Activated T-cell treated with anti-CD3 and anti-CD28 coated beads, Interleukin-2, amount 50 U/mL, for 72 hours (primary cell): ENCODE measurements around the gene HOGA1. TPM values are rescaled to one million over a fixed set of nuclear protein-coding genes. Genes with fewer than 3 reads are reported as not detected.
A peak's percentile ranks its signal among the peaks of the same experiment; 100 is the strongest.
"Not testable (repeated sequence)": the region's sequence is repeated elsewhere in the genome, so short reads cannot be mapped to it uniquely, and the experiment has no call there.

Experiments
- ATAC-seq, 2 donors: fragments of 150-1000 bp; cut with Tn5 transposase; replicated peaks in 1 of 2; 2 replicates each; pipeline ENCODE4 v1.10.0; 2021; ENCODE audit warnings: moderate library complexity in 2 of 2, mild to moderate bottlenecking in 1 of 2
- DNase-seq, 2 donors: peaks; one replicate each; pipeline ENCODE4 v3.0.0; 2021 to 2022; ENCODE audit warnings: mixed read lengths in 1 of 2
- H3K27ac Mint-ChIP-seq: one replicate; pipeline ENCODE4 v1.8.0; 2022; ENCODE audit warnings: mild to moderate bottlenecking, moderate library complexity, mixed read lengths
- H3K27me3 Mint-ChIP-seq: one replicate; pipeline ENCODE4 v1.8.0; 2022; ENCODE audit warnings: low read depth, mixed read lengths
- H3K36me3 Mint-ChIP-seq, 2 donors: one replicate each; pipeline ENCODE4 v1.8.0; 2022; ENCODE audit warnings: mixed read lengths in 2 of 2, mild to moderate bottlenecking in 1 of 2; ENCODE audit not compliant: insufficient read depth in 2 of 2
- H3K4me1 Mint-ChIP-seq: one replicate; pipeline ENCODE4 v1.8.0; 2022; ENCODE audit warnings: low read depth, mixed read lengths
- H3K4me3 Mint-ChIP-seq, 2 donors: one replicate each; pipeline ENCODE4 v1.8.0; 2022; ENCODE audit warnings: mild to moderate bottlenecking in 2 of 2, mixed read lengths in 2 of 2, moderate library complexity in 2 of 2
- H3K9me3 Mint-ChIP-seq, 2 donors: one replicate each; pipeline ENCODE4 v1.8.0; 2022; ENCODE audit warnings: mixed read lengths in 2 of 2
- total RNA-seq, 2 donors: library from RNA; stranded (reverse); gene quantifications; one replicate each; pipeline ENCODE4 v1.2.3, GENCODE V29; 2022

The HOGA1 gene
- total RNA-seq, 2 donors from 2014 or later, result not detected

- Mint-ChIP-seq H3K4me3 (no peak overlapping the region), H3K36me3 (no peaks in the 10 kb centered on the region), H3K27me3 (no peaks in the 10 kb centered on the region), H3K4me1 (peaks cover 14% of the 10 kb centered on the region), H3K9me3 (no peaks in the 10 kb centered on the region), H3K27ac (no peak overlapping the region)
- DNase-seq, result no peak
- no peak for ATAC-seq
Measured at GRCh38 chr10:97564776-97565175, 19.4 kb upstream of the HOGA1 start.

- Mint-ChIP-seq H3K4me1 (peaks cover 9% of the 10 kb centered on the region), H3K4me3 (no peak overlapping the region)
- peak; percentile 88 to 90 for ATAC-seq
Measured at GRCh38 chr10:97566336-97566996, 17.7 kb upstream of the HOGA1 start.

GRCh38 chr10:97567891-97568290, 16.3 kb upstream of the HOGA1 start:
- Mint-ChIP-seq H3K4me1 (peaks cover 9% of the 10 kb centered on the region), H3K27me3 (no peaks in the 10 kb centered on the region), H3K9me3 (no peaks in the 10 kb centered on the region), H3K27ac (no peak overlapping the region), H3K36me3 (no peaks in the 10 kb centered on the region), H3K4me3 (no peak overlapping the region)
- ATAC-seq, result no peak
- no peak for DNase-seq

More at GRCh38 chr10:97566336-97566996, 17.7 kb upstream of the HOGA1 start:
- no peaks in the 10 kb centered on the region for H3K9me3 Mint-ChIP-seq
- no peaks in the 10 kb centered on the region for H3K36me3 Mint-ChIP-seq
- no peaks in the 10 kb centered on the region for H3K27me3 Mint-ChIP-seq
- H3K27ac Mint-ChIP-seq, result no peak overlapping the region
- peak; percentile 27 to 33 for DNase-seq

DNA sequence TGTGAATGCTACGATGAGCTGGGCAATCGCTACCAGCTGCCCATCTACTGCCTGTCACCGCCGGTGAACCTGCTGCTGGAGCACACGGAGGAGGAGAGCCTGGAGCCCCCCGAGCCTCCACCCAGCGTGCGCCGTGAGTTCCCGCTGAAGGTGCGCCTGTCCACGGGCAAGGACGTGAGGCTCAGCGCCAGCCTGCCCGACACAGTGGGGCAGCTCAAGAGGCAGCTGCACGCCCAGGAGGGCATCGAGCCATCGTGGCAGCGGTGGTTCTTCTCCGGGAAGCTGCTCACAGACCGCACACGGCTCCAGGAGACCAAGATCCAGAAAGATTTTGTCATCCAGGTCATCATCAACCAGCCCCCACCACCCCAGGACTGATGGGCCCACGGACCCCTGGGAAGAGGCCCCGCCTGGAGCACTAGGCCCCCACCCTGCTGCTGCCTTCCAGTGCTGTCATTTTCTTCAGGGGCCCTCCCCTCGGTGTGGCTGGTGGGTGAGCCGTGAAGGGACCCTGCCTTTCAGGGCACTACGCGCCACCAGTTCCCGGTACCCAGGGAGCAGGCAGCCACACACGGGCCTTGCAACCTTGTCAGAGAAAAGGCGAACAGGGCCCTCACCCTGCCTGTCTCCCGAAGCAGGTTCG, 13.9 kb upstream of the HOGA1 start:
- ATAC-seq (no peak), DNase-seq (no peak)
- Mint-ChIP-seq H3K36me3 (no peaks in the 10 kb centered on the region), H3K9me3 (no peaks in the 10 kb centered on the region), H3K27me3 (no peaks in the 10 kb centered on the region), H3K4me1 (peaks cover 32% of the 10 kb centered on the region), H3K4me3 (no peak overlapping the region), H3K27ac (no peak overlapping the region)

DNA sequence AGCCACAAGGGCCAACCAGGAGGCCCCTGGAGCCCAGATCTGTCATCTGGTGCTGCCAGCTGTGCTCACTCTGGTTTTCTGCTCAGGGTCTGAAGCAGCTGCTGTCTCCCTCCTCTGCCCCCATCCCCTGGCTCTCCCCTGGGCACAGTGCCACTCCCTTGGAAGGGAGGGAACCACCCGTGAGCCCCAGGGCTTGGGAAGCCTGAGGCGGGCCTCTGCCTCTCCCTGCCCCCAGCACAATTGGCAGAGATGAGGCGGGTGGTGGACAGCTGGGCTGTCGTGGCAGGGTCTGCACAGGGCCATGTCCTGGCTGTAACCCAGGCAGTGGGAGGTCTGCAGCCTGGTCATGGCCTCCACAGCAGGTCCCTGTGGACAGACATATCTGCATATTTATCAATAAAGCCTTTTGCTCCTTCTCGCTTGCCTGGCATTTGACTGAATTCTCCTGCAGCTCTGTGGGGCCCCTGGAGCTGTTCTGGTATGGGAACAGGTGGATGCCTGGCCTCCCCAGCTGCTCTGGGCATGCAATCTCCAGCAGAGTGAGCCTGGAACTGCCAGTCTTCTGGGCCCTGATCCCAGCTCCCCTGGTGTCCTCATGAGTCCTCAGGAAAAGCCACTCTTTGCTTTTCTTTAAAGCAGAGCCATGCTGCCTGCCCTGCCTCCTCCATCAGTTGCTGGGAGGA, 13.3 kb upstream of the HOGA1 start:
- Mint-ChIP-seq H3K27me3 (no peaks in the 10 kb centered on the region), H3K4me3 (no peak overlapping the region), H3K36me3 (no peaks in the 10 kb centered on the region), H3K9me3 (no peaks in the 10 kb centered on the region), H3K4me1 (peaks cover 32% of the 10 kb centered on the region), H3K27ac (no peak overlapping the region)
- ATAC-seq (no peak), DNase-seq (no peak)

DNA sequence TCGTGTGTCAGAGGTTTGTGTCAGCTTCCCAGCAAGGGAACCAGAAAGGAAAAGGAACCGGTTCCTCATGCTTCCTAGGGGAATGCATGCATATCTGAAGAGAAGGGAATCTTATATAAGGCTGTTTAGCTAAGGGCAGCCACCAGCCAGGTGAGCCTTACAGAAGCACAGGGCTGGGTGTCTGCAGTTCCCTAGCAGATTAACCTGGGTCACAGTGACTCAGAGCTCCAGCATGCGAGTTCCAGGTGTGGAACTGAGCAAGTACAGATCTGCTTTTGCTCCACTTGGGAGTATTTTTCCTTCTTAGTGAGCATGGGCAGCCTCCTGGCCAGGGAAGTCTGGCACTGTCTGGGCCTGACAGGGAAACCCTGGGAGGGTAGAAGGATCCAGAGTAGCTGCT, 12.6 kb upstream of the HOGA1 start:
- Mint-ChIP-seq H3K4me3 (no peak overlapping the region), H3K4me1 (peaks cover 27% of the 10 kb centered on the region), H3K36me3 (no peaks in the 10 kb centered on the region), H3K27ac (no peak overlapping the region), H3K27me3 (no peaks in the 10 kb centered on the region), H3K9me3 (no peaks in the 10 kb centered on the region)
- ATAC-seq (no peak), DNase-seq (no peak)

DNA sequence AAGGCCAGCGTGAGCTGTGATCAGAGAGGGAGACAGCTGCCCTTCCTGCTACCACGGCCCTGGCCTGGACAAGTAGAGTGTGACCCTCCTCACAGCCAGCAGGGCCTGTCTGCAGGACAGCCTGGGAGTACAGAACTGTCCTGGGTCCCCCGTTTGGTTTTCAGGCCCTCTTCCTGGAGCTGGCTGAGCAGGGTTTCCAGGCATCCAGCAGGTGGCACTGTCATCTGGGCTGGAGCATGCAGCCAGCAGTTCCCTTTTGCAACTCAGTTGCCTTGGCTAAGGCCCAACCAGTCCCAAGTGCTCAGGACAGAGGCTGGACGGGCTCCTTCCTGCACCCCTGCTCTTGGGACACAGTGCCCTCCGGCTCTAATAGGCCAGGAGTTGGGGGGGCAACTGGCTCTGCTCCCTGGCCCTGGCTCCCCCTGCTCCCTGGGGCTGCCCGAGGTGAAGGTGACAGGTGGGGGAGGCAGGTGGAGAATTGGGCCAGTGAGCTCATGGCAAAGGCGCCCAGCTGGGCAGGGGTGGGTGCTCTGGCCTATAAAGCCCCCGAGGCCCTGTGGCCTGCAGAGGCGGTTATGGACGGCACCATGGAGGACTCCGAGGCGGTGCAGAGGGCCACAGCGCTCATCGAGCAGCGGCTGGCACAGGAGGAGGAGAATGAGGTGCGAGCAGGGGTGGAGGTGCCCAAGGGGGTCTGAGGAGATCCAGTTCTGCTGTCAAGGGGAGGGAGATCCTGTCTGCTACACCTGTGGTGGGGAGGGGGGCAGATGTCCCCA, 11.8 kb upstream of the HOGA1 start, which contains the start of gene ANKRD2:
Gene ANKRD2, plus strand, starts transcription at position 566 of the 776 bp plus-strand sequence. Its CDS starts 10 bp downstream, at position 576.
- peak; percentile 59 to 63 for ATAC-seq
- Mint-ChIP-seq H3K36me3 (no peaks in the 10 kb centered on the region), H3K4me1 (peaks cover 23% of the 10 kb centered on the region), H3K27ac (no peak within 1 kb of the TSS), H3K27me3 (no peaks in the 10 kb centered on the region), H3K4me3 (no peak within 1 kb of the TSS), H3K9me3 (no peaks in the 10 kb centered on the region)
- peak; percentile 62 to 63 for DNase-seq

DNA sequence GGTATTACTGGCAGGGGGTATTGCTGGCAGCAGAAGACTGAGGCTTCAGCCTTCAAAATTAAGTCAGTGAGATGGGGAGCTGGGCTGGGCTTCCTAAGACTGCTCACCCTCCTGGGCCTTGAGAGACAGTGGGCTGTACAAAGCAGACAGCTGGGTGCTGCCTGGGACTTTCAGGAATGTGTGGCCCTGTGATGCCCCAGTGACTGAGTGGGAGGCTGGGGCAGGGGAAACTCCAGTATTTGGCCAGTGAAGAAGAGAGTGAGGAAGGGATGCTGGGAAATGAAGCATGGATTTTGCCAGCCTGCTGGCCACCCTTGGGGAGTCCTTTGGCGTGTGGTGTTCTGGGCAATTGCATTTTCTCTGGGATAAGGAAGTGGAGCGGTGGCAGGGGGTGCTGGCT, 11.2 kb upstream of the HOGA1 start:
- no peaks in the 10 kb centered on the region for H3K36me3 Mint-ChIP-seq
- no peak for ATAC-seq

GRCh38 chr10:97573672-97574071, 10.5 kb upstream of the HOGA1 start:
- H3K9me3 Mint-ChIP-seq, result no peaks in the 10 kb centered on the region
- peaks cover 23% of the 10 kb centered on the region for H3K4me1 Mint-ChIP-seq
- no peaks in the 10 kb centered on the region for H3K36me3 Mint-ChIP-seq
- no peak overlapping the region for H3K4me3 Mint-ChIP-seq
- H3K27me3 Mint-ChIP-seq, result no peaks in the 10 kb centered on the region
- no peak overlapping the region for H3K27ac Mint-ChIP-seq
- DNase-seq (no peak), ATAC-seq (peak; percentile 68 to 75)

More for the DNA sequence above, 11.2 kb upstream of the HOGA1 start:
- DNase-seq, result no peak
- Mint-ChIP-seq H3K27ac (no peak overlapping the region), H3K9me3 (no peaks in the 10 kb centered on the region), H3K4me1 (peaks cover 23% of the 10 kb centered on the region), H3K27me3 (no peaks in the 10 kb centered on the region), H3K4me3 (no peak overlapping the region)

DNA sequence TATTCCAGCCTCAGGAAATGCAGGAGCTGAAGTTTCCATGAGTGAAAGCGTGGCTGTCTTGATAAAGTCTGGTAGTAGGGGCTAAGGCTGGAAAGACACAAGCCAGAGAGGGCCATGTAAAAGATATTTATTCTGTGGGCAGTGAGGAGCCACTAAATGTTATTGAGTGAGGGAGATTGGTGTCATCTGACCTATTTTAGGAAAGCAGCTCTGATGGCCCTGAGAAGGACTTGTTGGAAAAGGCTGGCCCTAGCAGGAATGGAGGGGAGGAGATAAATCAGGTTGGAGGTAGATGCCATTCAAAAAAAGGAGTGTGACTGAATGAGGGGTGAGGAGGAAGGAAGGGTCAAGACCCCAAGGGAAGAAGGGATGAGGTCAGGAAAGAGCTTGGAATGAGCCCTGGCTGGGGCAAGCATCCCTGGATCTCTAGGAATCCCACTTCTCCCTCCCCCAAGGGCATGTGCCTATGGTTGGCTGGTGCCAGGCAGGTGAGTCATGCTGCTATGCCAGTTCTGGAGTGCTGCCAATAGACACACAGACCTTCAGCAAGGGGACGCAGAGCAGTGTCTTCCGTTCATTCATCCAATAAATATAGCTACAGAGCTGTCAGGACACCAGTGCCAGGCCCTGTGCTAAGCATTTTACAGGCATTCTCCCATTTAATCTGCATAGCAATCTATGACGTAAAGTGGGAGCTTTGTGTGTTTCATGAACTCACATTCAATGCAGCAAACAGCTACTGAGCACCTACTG, 9.6 kb upstream of the HOGA1 start:
- no peak for ATAC-seq
- H3K27ac Mint-ChIP-seq, result no peak overlapping the region
- H3K4me1 Mint-ChIP-seq, result peaks cover 23% of the 10 kb centered on the region
- H3K36me3 Mint-ChIP-seq, result no peaks in the 10 kb centered on the region
- H3K4me3 Mint-ChIP-seq, result no peak overlapping the region
- no peak for DNase-seq
- no peaks in the 10 kb centered on the region for H3K9me3 Mint-ChIP-seq
- no peaks in the 10 kb centered on the region for H3K27me3 Mint-ChIP-seq

DNA sequence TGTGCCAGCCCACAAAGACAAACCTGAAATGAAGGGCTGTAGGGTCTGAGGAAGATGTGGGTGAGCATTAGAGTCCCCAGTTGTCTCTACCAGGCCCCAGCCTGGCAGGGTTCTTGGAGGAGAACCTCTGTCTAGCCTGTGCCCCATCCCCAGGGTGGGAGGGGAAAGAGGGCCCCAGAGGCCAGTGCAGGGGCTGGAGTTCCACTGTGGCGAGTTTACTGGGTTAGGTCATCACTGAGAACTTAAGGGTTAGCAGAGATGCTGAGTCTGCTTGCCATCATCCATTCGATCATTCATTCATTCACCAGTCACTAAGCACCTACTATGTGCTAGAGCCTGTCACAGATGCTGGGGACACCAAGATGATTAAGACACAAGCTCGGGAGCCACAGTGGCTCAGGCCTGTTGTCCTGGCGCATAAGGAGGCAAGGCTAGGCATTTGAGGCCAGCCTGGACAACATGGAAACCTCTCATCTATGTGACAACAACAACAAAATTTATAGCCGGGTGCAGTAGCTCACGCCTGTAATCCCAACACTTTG, 9.0 kb upstream of the HOGA1 start:
- H3K9me3 Mint-ChIP-seq, result no peaks in the 10 kb centered on the region
- H3K4me1 Mint-ChIP-seq, result peaks cover 23% of the 10 kb centered on the region
- ATAC-seq, result no peak
- H3K36me3 Mint-ChIP-seq, result no peaks in the 10 kb centered on the region
- H3K4me3 Mint-ChIP-seq, result no peak overlapping the region
- no peak overlapping the region for H3K27ac Mint-ChIP-seq
- no peaks in the 10 kb centered on the region for H3K27me3 Mint-ChIP-seq
- DNase-seq, result no peak

- peaks cover 23% of the 10 kb centered on the region for H3K4me1 Mint-ChIP-seq
- not testable (repeated sequence) for DNase-seq, H3K27ac Mint-ChIP-seq, H3K4me3 Mint-ChIP-seq, H3K36me3 Mint-ChIP-seq, H3K27me3 Mint-ChIP-seq, ATAC-seq, H3K9me3 Mint-ChIP-seq
Measured at GRCh38 chr10:97576487-97576886, 7.7 kb upstream of the HOGA1 start.
